ENCODE results near the gene KCNH2. TPM values are rescaled to one million over a fixed set of nuclear protein-coding genes. Genes with fewer than 3 reads are reported as not detected.

KCNH2 gene
- total RNA-seq, 2 donors from 2014 or later: 1.1 to 1.9 TPM

GRCh38 chr7:150952331-150953050 is 25.6 kb downstream of the KCNH2 start:
- Mint-ChIP-seq H3K4me1 (peaks cover 15% of the 10 kb centered on the region), H3K36me3 (ENCODE audit: low read depth) (no peaks in the 10 kb centered on the region), H3K27me3 (ENCODE audit: insufficient read depth) (peaks cover 20% of the 10 kb centered on the region), H3K9me3 (no peaks in the 10 kb centered on the region), H3K27ac (no peak overlapping the region), H3K4me3 (no peak overlapping the region)
- Histone ChIP-seq H3K27ac (ENCODE audit: low read depth, low read length) (no peak overlapping the region), H3K9me3 (ENCODE audit: control insufficient read depth, low read length) (no peaks in the 10 kb centered on the region), H3K9ac (ENCODE audit: extremely low read depth, low read length, poor library complexity, severe bottlenecking) (no peak overlapping the region), H3K4me1 (ENCODE audit: control insufficient read depth, insufficient read depth, low read length) (no peaks in the 10 kb centered on the region), H3K4me3 (ENCODE audit: low read length) (no peak overlapping the region), H3K27me3 (ENCODE audit: control insufficient read depth, insufficient read depth, low read length, poor library complexity, severe bottlenecking) (peaks cover 5% of the 10 kb centered on the region), H3K36me3 (ENCODE audit: control insufficient read depth, insufficient read depth, low read length) (no peaks in the 10 kb centered on the region)
- WGBS, 2 experiments (ENCODE audit: insufficient coverage in 1 of 2, insufficient read length in 1 of 2): 91 to 94% methylated on average over 22 to 33 of the region's 33 CpGs
- DNase-seq: no peak
- TF ChIP-seq, protein P1, sequence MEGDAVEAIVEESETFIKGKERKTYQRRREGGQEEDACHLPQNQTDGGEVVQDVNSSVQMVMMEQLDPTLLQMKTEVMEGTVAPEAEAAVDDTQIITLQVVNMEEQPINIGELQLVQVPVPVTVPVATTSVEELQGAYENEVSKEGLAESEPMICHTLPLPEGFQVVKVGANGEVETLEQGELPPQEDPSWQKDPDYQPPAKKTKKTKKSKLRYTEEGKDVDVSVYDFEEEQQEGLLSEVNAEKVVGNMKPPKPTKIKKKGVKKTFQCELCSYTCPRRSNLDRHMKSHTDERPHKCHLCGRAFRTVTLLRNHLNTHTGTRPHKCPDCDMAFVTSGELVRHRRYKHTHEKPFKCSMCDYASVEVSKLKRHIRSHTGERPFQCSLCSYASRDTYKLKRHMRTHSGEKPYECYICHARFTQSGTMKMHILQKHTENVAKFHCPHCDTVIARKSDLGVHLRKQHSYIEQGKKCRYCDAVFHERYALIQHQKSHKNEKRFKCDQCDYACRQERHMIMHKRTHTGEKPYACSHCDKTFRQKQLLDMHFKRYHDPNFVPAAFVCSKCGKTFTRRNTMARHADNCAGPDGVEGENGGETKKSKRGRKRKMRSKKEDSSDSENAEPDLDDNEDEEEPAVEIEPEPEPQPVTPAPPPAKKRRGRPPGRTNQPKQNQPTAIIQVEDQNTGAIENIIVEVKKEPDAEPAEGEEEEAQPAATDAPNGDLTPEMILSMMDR (conservative IDR thresholded peaks at IDR 0.05): no peak

- Histone ChIP-seq H3K27me3 (ENCODE audit: control insufficient read depth, insufficient read depth, low read length, poor library complexity, severe bottlenecking) (peaks cover 5% of the 10 kb centered on the region), H3K27ac (ENCODE audit: low read depth, low read length) (no peak overlapping the region), H3K36me3 (ENCODE audit: control insufficient read depth, insufficient read depth, low read length) (no peaks in the 10 kb centered on the region), H3K4me1 (ENCODE audit: control insufficient read depth, insufficient read depth, low read length) (no peaks in the 10 kb centered on the region), H3K9me3 (ENCODE audit: control insufficient read depth, low read length) (no peaks in the 10 kb centered on the region), H3K9ac (ENCODE audit: extremely low read depth, low read length, poor library complexity, severe bottlenecking) (no peak overlapping the region), H3K4me3 (ENCODE audit: low read length) (no peak overlapping the region)
- TF ChIP-seq, protein P1 (conservative IDR thresholded peaks at IDR 0.05): no peak
- H3K27ac Mint-ChIP-seq: no peak overlapping the region
- no peaks in the 10 kb centered on the region for H3K9me3 Mint-ChIP-seq
- no peak for DNase-seq
- 95 to 97% methylated on average over 16 to 27 of the region's 28 CpGs for WGBS, 2 experiments (ENCODE audit: insufficient coverage in 1 of 2, insufficient read length in 1 of 2)
- H3K4me3 Mint-ChIP-seq: no peak overlapping the region
- H3K27me3 Mint-ChIP-seq (ENCODE audit: insufficient read depth): peaks cover 12% of the 10 kb centered on the region
- peaks cover 15% of the 10 kb centered on the region for H3K4me1 Mint-ChIP-seq
- H3K36me3 Mint-ChIP-seq (ENCODE audit: low read depth): no peaks in the 10 kb centered on the region
These were observed 26.6 kb downstream of the KCNH2 start for GRCh38 chr7:150951521-150951920.

DNA sequence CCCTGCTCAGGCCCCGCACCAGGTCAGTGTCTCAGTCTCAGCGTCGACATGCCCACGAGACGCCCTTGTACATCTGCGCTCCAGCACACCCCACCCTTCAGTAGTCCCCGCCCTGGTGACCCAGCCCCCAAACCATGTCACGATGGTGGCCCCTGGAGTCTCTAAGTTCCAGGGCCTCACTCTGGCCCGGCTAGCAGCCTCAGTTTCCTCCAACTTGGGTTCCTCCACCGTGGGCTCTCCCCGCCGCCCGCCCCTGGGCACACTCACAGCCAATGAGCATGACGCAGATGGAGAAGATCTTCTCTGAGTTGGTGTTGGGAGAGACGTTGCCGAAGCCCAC is 27.0 kb downstream of the KCNH2 start:
- H3K4me3 ChIP-seq (ENCODE audit: low read length): no peak overlapping the region
- Mint-ChIP-seq H3K27me3 (ENCODE audit: insufficient read depth) (peaks cover 12% of the 10 kb centered on the region), H3K36me3 (ENCODE audit: low read depth) (no peaks in the 10 kb centered on the region), H3K4me1 (peaks cover 15% of the 10 kb centered on the region), H3K27ac (no peak overlapping the region), H3K9me3 (no peaks in the 10 kb centered on the region), H3K4me3 (no peak overlapping the region)
- no peaks in the 10 kb centered on the region for H3K36me3 ChIP-seq (ENCODE audit: control insufficient read depth, insufficient read depth, low read length)
- TF ChIP-seq, protein P1 (conservative IDR thresholded peaks at IDR 0.05): no peak
- H3K9me3 ChIP-seq (ENCODE audit: control insufficient read depth, low read length): no peaks in the 10 kb centered on the region
- peaks cover 5% of the 10 kb centered on the region for H3K27me3 ChIP-seq (ENCODE audit: control insufficient read depth, insufficient read depth, low read length, poor library complexity, severe bottlenecking)
- no peak overlapping the region for H3K27ac ChIP-seq (ENCODE audit: low read depth, low read length)
- no peak overlapping the region for H3K9ac ChIP-seq (ENCODE audit: extremely low read depth, low read length, poor library complexity, severe bottlenecking)
- no peaks in the 10 kb centered on the region for H3K4me1 ChIP-seq (ENCODE audit: control insufficient read depth, insufficient read depth, low read length)
- 95 to 100% methylated on average over 7 to 16 of the region's 16 CpGs for WGBS, 2 experiments (ENCODE audit: insufficient coverage in 1 of 2, insufficient read length in 1 of 2)
- no peak for DNase-seq

All from endodermal cell (in vitro differentiated cells).